RWPE2 (cell line): ENCODE results near the gene IRS2.

ENCODE experiments used
- ATAC-seq: fragments of 200-7000 bp; cut with Tn5 transposase; 3 replicates; pipeline ENCODE4 v1.9.1; 2021; ENCODE audit warnings: low read depth
- DNase-seq: peaks from one replicate; pipeline ENCODE4 v3.0.0-alpha.2; 2020; ENCODE audit warnings: low spot score
- H3K27ac ChIP-seq: fragments of 450-650 bp; 2 replicates; pipeline ENCODE4 v1.5.1; 2017; ENCODE audit warnings: mild to moderate bottlenecking; ENCODE audit not compliant: poor library complexity, severe bottlenecking
- H3K27me3 ChIP-seq: fragments of 250-450 bp; sonication (Bioruptor Pico); 2 replicates; pipeline ENCODE4 v1.5.1; 2021; ENCODE audit warnings: mild to moderate bottlenecking, moderate library complexity; ENCODE audit not compliant: insufficient read depth, poor library complexity, severe bottlenecking
- H3K36me3 ChIP-seq: fragments of 250-450 bp; sonication (Bioruptor Pico); 2 replicates; pipeline ENCODE4 v1.5.1; 2020; ENCODE audit warnings: low read depth, mild to moderate bottlenecking, moderate library complexity
- H3K4me1 ChIP-seq: fragments of 250-450 bp; sonication (Bioruptor Pico); 2 replicates; pipeline ENCODE4 v1.5.1; 2021; ENCODE audit warnings: mild to moderate bottlenecking, moderate library complexity; ENCODE audit not compliant: insufficient read depth, poor library complexity, severe bottlenecking
- H3K4me3 ChIP-seq: fragments of 250-450 bp; sonication (Bioruptor Pico); 2 replicates; pipeline ENCODE4 v1.5.1; 2021; ENCODE audit warnings: mild to moderate bottlenecking, moderate library complexity; ENCODE audit not compliant: severe bottlenecking
- H3K9me3 ChIP-seq: fragments of 250-450 bp; sonication (Bioruptor Pico); 2 replicates; pipeline ENCODE4 v1.5.1; 2021; ENCODE audit warnings: mild to moderate bottlenecking, moderate library complexity; ENCODE audit not compliant: severe bottlenecking
- TF ChIP-seq, protein P1 (sequence below): fragments of 450-650 bp; IDR thresholded peaks from one replicate; pipeline ENCODE4 v1.5.1; 2017; ENCODE audit warnings: mild to moderate bottlenecking, moderate library complexity; ENCODE audit not compliant: poor library complexity, severe bottlenecking

The IRS2 gene

DNA sequence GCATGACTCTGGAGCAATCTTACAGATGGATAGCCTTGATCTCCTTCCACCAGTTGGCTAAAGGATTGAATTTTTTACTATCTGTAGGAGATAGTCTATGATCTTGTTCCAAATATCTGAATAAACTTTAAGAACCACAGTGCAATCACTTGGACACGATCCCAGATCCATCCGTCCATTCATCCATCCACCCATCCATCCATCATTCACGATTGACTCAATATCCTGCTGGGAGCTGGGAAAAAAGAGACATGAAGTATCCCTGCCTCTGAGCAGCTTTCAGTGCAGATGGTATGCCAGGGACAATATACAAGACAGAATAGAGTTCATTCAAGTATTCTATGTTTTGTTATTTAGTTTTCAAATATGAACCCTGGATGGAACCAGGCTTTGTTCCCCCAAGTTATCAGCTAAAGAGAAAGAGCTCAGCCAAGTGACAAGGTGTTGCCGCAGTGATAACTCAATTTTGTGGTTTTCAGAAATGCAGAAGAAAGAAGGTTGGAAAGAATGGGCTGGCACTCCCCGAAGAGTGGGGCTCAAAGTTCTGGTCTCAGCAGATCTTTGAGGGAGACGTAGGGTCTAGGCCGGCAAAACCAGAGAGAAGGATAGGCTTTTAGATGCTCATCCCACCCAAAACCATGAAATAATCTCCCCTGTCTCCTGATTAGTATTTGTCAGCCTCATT, 66.3 kb downstream of the IRS2 start:
- no peak for ATAC-seq
- H3K4me1 ChIP-seq = no peaks in the 10 kb centered on the region
- no peaks in the 10 kb centered on the region for H3K36me3 ChIP-seq
- H3K4me3 ChIP-seq = no peak overlapping the region
- TF ChIP-seq, protein P1, sequence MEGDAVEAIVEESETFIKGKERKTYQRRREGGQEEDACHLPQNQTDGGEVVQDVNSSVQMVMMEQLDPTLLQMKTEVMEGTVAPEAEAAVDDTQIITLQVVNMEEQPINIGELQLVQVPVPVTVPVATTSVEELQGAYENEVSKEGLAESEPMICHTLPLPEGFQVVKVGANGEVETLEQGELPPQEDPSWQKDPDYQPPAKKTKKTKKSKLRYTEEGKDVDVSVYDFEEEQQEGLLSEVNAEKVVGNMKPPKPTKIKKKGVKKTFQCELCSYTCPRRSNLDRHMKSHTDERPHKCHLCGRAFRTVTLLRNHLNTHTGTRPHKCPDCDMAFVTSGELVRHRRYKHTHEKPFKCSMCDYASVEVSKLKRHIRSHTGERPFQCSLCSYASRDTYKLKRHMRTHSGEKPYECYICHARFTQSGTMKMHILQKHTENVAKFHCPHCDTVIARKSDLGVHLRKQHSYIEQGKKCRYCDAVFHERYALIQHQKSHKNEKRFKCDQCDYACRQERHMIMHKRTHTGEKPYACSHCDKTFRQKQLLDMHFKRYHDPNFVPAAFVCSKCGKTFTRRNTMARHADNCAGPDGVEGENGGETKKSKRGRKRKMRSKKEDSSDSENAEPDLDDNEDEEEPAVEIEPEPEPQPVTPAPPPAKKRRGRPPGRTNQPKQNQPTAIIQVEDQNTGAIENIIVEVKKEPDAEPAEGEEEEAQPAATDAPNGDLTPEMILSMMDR = no peak
- DNase-seq = no peak
- no peak overlapping the region for H3K27ac ChIP-seq
- H3K27me3 ChIP-seq = no peaks in the 10 kb centered on the region
- H3K9me3 ChIP-seq = no peaks in the 10 kb centered on the region

DNA sequence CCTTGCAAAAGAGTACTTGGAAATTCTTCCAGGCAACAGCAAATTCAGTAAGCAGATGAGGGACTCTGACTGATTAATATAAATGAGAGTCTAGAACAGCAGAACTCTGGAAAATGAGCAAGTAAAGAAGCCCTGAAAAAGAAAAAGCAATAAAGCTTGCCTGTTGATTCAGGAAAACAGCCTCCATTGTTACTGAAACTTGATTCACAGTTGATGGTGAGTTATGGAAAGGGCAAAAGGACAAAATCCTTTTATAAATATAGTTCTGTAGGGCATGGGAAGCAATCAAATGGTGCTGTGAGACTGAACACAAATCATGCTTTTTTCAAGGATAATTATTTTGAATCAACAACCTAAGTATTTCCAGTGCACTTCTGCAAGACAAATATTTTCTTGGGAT, 67.7 kb downstream of the IRS2 start:
- ATAC-seq (no peak), DNase-seq (no peak)
- no peak overlapping the region for H3K27ac ChIP-seq
- H3K9me3 ChIP-seq = no peaks in the 10 kb centered on the region
- H3K4me3 ChIP-seq = no peak overlapping the region
- TF ChIP-seq, protein P1 = no peak
- H3K36me3 ChIP-seq = no peaks in the 10 kb centered on the region
- no peaks in the 10 kb centered on the region for H3K4me1 ChIP-seq
- no peaks in the 10 kb centered on the region for H3K27me3 ChIP-seq

DNA sequence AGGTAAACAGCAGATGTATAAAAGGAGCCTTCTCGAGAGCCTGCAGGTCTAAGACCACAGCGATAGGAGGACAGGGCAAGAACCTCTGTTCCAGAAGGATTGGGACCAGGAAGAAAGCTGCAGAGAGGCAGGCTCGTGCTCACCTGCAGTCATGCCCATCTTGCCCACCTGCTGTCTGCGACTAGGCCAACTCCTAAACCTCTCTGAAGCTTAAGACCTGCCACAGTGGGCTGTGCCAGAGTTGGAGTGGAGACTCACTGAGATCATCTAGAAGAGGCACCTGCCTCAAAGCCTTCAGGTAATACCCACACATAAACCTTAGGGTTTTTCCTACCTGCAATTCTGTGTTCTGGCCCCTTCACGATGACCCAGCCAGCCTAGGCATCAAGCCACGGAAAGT, 68.7 kb downstream of the IRS2 start:
- Histone ChIP-seq H3K27me3 (no peaks in the 10 kb centered on the region), H3K36me3 (no peaks in the 10 kb centered on the region), H3K27ac (no peak overlapping the region), H3K4me1 (no peaks in the 10 kb centered on the region), H3K9me3 (no peaks in the 10 kb centered on the region), H3K4me3 (no peak overlapping the region)
- ATAC-seq = no peak
- no peak for DNase-seq
- TF ChIP-seq, protein P1 = no peak

DNA sequence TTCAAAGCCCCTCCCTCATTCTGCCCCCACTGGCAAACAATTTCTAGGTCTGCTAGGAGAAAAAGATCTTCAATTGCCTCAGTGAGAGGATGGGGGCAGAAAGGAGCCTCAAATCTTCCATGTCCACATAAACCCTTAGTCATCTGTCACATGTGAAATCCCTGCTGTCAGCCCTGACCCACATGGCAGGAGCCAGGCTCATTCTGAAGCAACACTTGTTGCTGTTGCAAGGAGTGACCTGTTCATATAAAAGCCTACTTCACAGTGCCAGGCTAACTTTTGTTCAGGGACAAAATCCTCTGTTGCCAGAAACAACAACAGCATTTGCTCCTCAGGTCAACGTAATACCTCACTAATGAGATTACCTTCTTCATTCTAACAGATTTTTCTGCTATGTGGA, 70.5 kb downstream of the IRS2 start:
- TF ChIP-seq, protein P1 = no peak
- H3K4me1 ChIP-seq = no peaks in the 10 kb centered on the region
- H3K27me3 ChIP-seq = no peaks in the 10 kb centered on the region
- H3K4me3 ChIP-seq = no peak overlapping the region
- H3K36me3 ChIP-seq = no peaks in the 10 kb centered on the region
- no peak overlapping the region for H3K27ac ChIP-seq
- no peaks in the 10 kb centered on the region for H3K9me3 ChIP-seq
- ATAC-seq (peak; percentile 51; the same call in 1 of the 3 replicates), DNase-seq (no peak)

DNA sequence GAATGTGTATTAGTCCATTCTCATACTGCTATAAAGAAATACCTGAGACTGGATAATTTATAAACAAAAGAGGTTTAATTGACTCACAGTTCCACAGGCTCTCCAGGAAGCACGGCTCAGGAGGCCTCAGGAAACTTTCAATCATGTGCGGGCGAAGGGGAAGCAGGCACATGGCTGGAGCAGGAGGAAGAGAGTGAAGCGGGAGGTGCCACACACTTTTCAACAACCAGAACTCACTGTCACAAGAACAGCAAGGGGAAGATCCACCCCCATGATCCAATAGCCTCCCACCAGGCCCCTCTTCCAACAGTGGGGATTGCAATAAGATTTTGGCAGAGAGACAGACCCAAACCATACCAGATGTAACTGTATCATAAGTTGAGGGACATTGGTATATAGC, 72.7 kb downstream of the IRS2 start:
- H3K27ac ChIP-seq = no peak overlapping the region
- no peaks in the 10 kb centered on the region for H3K4me1 ChIP-seq
- ATAC-seq (no peak), DNase-seq (no peak)
- no peaks in the 10 kb centered on the region for H3K36me3 ChIP-seq
- no peak overlapping the region for H3K4me3 ChIP-seq
- no peaks in the 10 kb centered on the region for H3K9me3 ChIP-seq
- TF ChIP-seq, protein P1 = no peak
- no peaks in the 10 kb centered on the region for H3K27me3 ChIP-seq
